ENCODE data around the gene POC1B.
A peak's percentile ranks its signal among the peaks of the same experiment; 100 is the strongest.
"Not testable (repeated sequence)": the region's sequence is repeated elsewhere in the genome, so short reads cannot be mapped to it uniquely, and the experiment has no call there.

Gene POC1B

GRCh38 chr12:89461649-89462612 lies 63.9 kb downstream of the POC1B start:
- DNase-seq: no peak

GRCh38 chr12:89461190-89461589 lies 64.7 kb downstream of the POC1B start:
- no peak for DNase-seq

GRCh38 chr12:89459279-89459678 lies 66.6 kb downstream of the POC1B start:
- DNase-seq: not testable (repeated sequence)

- DNase-seq: no peak
Observed at GRCh38 chr12:89456565-89456964, 69.3 kb downstream of the POC1B start.

- no peak for DNase-seq
Observed at GRCh38 chr12:89454080-89454848, 71.6 kb downstream of the POC1B start.

GRCh38 chr12:89453121-89453978 lies 72.5 kb downstream of the POC1B start:
- no peak for DNase-seq

GRCh38 chr12:89451841-89452251 lies 74.0 kb downstream of the POC1B start:
- DNase-seq: no peak

GRCh38 chr12:89450907-89451306 lies 74.9 kb downstream of the POC1B start:
- no peak for DNase-seq

GRCh38 chr12:89448951-89449371 lies 76.9 kb downstream of the POC1B start:
- DNase-seq: no peak

- DNase-seq: no peak
Observed at GRCh38 chr12:89448526-89448925, 77.3 kb downstream of the POC1B start.

- DNase-seq: no peak
Observed at GRCh38 chr12:89439941-89440340, 85.9 kb downstream of the POC1B start.

- no peak for DNase-seq
Observed at GRCh38 chr12:89437231-89437630, 88.6 kb downstream of the POC1B start.

- DNase-seq: no peak
Observed at GRCh38 chr12:89436062-89436461, 89.8 kb downstream of the POC1B start.

- no peak for DNase-seq
Observed at GRCh38 chr12:89433634-89434033, 92.2 kb downstream of the POC1B start.

GRCh38 chr12:89432396-89432795 lies 93.5 kb downstream of the POC1B start:
- DNase-seq: no peak

GRCh38 chr12:89429528-89429927 lies 96.3 kb downstream of the POC1B start:
- DNase-seq: no peak

- DNase-seq: peak; percentile 29
Observed at GRCh38 chr12:89427508-89428156, 98.2 kb downstream of the POC1B start.

- DNase-seq: no peak
Observed at GRCh38 chr12:89424846-89425245, 101.0 kb downstream of the POC1B start.

GRCh38 chr12:89424389-89424788 lies 101.5 kb downstream of the POC1B start:
- no peak for DNase-seq

- no peak for DNase-seq
Observed at GRCh38 chr12:89421092-89421835, 104.6 kb downstream of the POC1B start.

- DNase-seq: no peak
Observed at GRCh38 chr12:89418228-89418910, 107.5 kb downstream of the POC1B start.
